Trophoblast cell (in vitro differentiated cells and primary cell): ENCODE results near the gene CHST11.
"Not testable (repeated sequence)": the region's sequence is repeated elsewhere in the genome, so short reads cannot be mapped to it uniquely, and the experiment has no call there.

Experiments
- DNase-seq, 2 donors: peaks; one replicate each; pipeline ENCODE4 v3.0.0-alpha.2; 2016
- H2AFZ ChIP-seq: 2 replicates; pipeline ENCODE4 v1.6.1; 2013; ENCODE audit warnings: low read length, moderate library complexity, mild to moderate bottlenecking; ENCODE audit not compliant: insufficient read depth, poor library complexity
- H2AK5ac ChIP-seq: 2 replicates; pipeline ENCODE4 v1.6.1; 2013; ENCODE audit warnings: mild to moderate bottlenecking, low read length
- H2BK120ac ChIP-seq: 2 replicates; pipeline ENCODE4 v1.6.1; 2013; ENCODE audit warnings: low read length, mild to moderate bottlenecking, moderate library complexity; ENCODE audit not compliant: insufficient read depth, poor library complexity
- H2BK12ac ChIP-seq: 2 replicates; pipeline ENCODE4 v1.6.1; 2013; ENCODE audit warnings: mild to moderate bottlenecking, low read length, moderate library complexity
- H2BK5ac ChIP-seq: 2 replicates; pipeline ENCODE4 v1.6.1; 2013; ENCODE audit warnings: low read length, low read depth, moderate library complexity, mild to moderate bottlenecking; ENCODE audit not compliant: poor library complexity
- H3K14ac ChIP-seq: 2 replicates; pipeline ENCODE4 v1.6.1; 2013; ENCODE audit warnings: mild to moderate bottlenecking, low read length
- H3K18ac ChIP-seq: 2 replicates; pipeline ENCODE4 v1.6.1; 2013; ENCODE audit warnings: mild to moderate bottlenecking, low read length
- H3K23ac ChIP-seq: 2 replicates; pipeline ENCODE4 v1.6.1; 2013; ENCODE audit warnings: low read length
- H3K27ac ChIP-seq: 2 replicates; pipeline ENCODE4 v1.5.1; 2013; ENCODE audit warnings: low read depth, mild to moderate bottlenecking, inconsistent platforms, low read length, moderate library complexity
- H3K27me3 ChIP-seq: 2 replicates; pipeline ENCODE4 v1.6.1; 2013; ENCODE audit warnings: inconsistent platforms, mild to moderate bottlenecking, low read length, moderate library complexity; ENCODE audit not compliant: insufficient read depth
- H3K36me3 ChIP-seq, 2 experiments: 1 replicate in 1 of 2; 2 replicates in 1 of 2; pipeline ENCODE4 v1.6.1; 2013; ENCODE audit warnings: low read length in 2 of 2, mild to moderate bottlenecking in 2 of 2, moderate library complexity in 1 of 2; ENCODE audit not compliant: insufficient read depth in 2 of 2, control insufficient read depth in 1 of 2
- H3K4ac ChIP-seq: 2 replicates; pipeline ENCODE4 v1.6.1; 2013; ENCODE audit warnings: low read depth, mild to moderate bottlenecking, low read length, moderate library complexity
- H3K4me1 ChIP-seq, 2 experiments: 1 replicate in 1 of 2; 2 replicates in 1 of 2; pipeline ENCODE4 v1.6.1; 2013; ENCODE audit warnings: low read length in 2 of 2, mild to moderate bottlenecking in 2 of 2, moderate library complexity in 1 of 2; ENCODE audit not compliant: insufficient read depth in 2 of 2, control insufficient read depth in 1 of 2
- H3K4me2 ChIP-seq: 2 replicates; pipeline ENCODE4 v1.6.1; 2013; ENCODE audit warnings: inconsistent platforms, mild to moderate bottlenecking, low read length, moderate library complexity
- H3K4me3 ChIP-seq: 2 replicates; pipeline ENCODE4 v1.5.1; 2013; ENCODE audit warnings: mild to moderate bottlenecking, low read depth, low read length, inconsistent platforms
- H3K79me1 ChIP-seq: one replicate; pipeline ENCODE4 v1.6.1; 2013; ENCODE audit warnings: low read length
- H3K79me2 ChIP-seq: 2 replicates; pipeline ENCODE4 v1.6.1; 2013; ENCODE audit warnings: low read length, mild to moderate bottlenecking; ENCODE audit not compliant: control insufficient read depth, insufficient read depth, poor library complexity
- H3K9ac ChIP-seq: 2 replicates; pipeline ENCODE4 v1.6.1; 2013; ENCODE audit warnings: mild to moderate bottlenecking, low read length
- H3K9me3 ChIP-seq: 2 replicates; pipeline ENCODE4 v1.6.1; 2013; ENCODE audit warnings: low read depth, mild to moderate bottlenecking, control low read depth, inconsistent platforms, low read length; ENCODE audit not compliant: insufficient read depth
- H4K12ac ChIP-seq: 2 replicates; pipeline ENCODE4 v1.6.1; 2013; ENCODE audit warnings: low read depth, mild to moderate bottlenecking, low read length, moderate library complexity
- H4K8ac ChIP-seq: 2 replicates; pipeline ENCODE4 v1.6.1; 2013; ENCODE audit warnings: low read depth, mild to moderate bottlenecking, low read length, moderate library complexity
- H4K91ac ChIP-seq: one replicate; pipeline ENCODE4 v1.6.1; 2013; ENCODE audit warnings: low read depth, mild to moderate bottlenecking, low read length, moderate library complexity
- WGBS: extraction: QIAGEN DNeasy Blood & Tissue Kit; methylation state at CpG from one replicate; pipeline ENCODE4 v1.1.7; 2013; ENCODE audit warnings: missing lambda C conversion rate; ENCODE audit not compliant: insufficient read length, insufficient coverage; ENCODE audit errors: extremely low coverage; 5-methylcytosine and 5-hydroxymethylcytosine counted together

The CHST11 gene

GRCh38 chr12:104743753-104744548 lies 287.2 kb downstream of the CHST11 start:
- no CpG with 5 or more reads among the region's 6 CpGs for WGBS
- not testable (repeated sequence) for H3K79me2 ChIP-seq

GRCh38 chr12:104746467-104747088 lies 289.8 kb downstream of the CHST11 start:
- H2AK5ac ChIP-seq: no peak overlapping the region
- H3K79me1 ChIP-seq: peaks cover 2% of the 10 kb centered on the region
- no peak overlapping the region for H2BK120ac ChIP-seq
- no peak overlapping the region for H3K9ac ChIP-seq
- no peak overlapping the region for H3K27ac ChIP-seq
- H3K36me3 ChIP-seq: no peaks in the 10 kb centered on the region
- H3K18ac ChIP-seq: no peak overlapping the region
- no peaks in the 10 kb centered on the region for H3K79me2 ChIP-seq
- no peak overlapping the region for H2BK12ac ChIP-seq
- H4K12ac ChIP-seq: no peak overlapping the region
- H2AFZ ChIP-seq: no peak overlapping the region
- no peak overlapping the region for H2BK5ac ChIP-seq
- DNase-seq: no peak
- no peaks in the 10 kb centered on the region for H3K27me3 ChIP-seq
- H3K23ac ChIP-seq: no peak overlapping the region
- no CpG with 5 or more reads among the region's 6 CpGs for WGBS
- H3K14ac ChIP-seq: no peak overlapping the region
- H3K9me3 ChIP-seq: no peaks in the 10 kb centered on the region
- no peak overlapping the region for H3K4me3 ChIP-seq
- H3K4ac ChIP-seq: no peak overlapping the region
- H3K4me2 ChIP-seq: no peak overlapping the region
- H4K91ac ChIP-seq: no peak overlapping the region
- no peak overlapping the region for H4K8ac ChIP-seq
- peaks cover 7 to 9% of the 10 kb centered on the region in 2 experiments for H3K4me1 ChIP-seq

More at GRCh38 chr12:104743753-104744548, 287.2 kb downstream of the CHST11 start:
- not testable (repeated sequence) for H3K9ac ChIP-seq, H2AK5ac ChIP-seq, H3K4me1 ChIP-seq, H3K18ac ChIP-seq, H3K4ac ChIP-seq, H2BK5ac ChIP-seq, H4K91ac ChIP-seq, H3K23ac ChIP-seq, H3K79me1 ChIP-seq, H3K27me3 ChIP-seq, H2AFZ ChIP-seq, H2BK120ac ChIP-seq, H4K8ac ChIP-seq, H3K36me3 ChIP-seq, H2BK12ac ChIP-seq, DNase-seq, H3K4me2 ChIP-seq, H3K9me3 ChIP-seq, H3K14ac ChIP-seq, H3K27ac ChIP-seq, H4K12ac ChIP-seq, H3K4me3 ChIP-seq

DNA sequence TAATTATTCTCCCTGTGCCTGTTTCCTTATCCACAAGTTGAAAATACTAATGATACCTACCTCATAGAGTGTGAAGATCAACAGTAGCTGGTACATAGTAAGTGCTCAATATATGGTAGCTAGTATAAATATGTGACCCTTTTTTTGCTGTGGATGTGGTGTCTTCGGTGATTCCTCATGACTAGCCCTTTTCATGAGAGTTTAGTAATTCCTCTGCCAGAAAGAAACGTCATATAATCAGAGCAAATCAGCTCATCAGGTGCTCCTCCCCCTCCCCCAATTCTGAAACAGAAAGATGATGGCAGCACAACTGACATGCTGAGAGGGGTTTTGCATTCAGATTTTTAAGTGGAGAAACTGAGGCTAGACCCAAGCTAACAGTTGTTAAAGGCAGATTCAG lies 290.6 kb downstream of the CHST11 start:
- Histone ChIP-seq H3K79me1 (peaks cover under 1% of the 10 kb centered on the region), H3K9ac (no peak overlapping the region), H3K4me3 (no peak overlapping the region), H4K8ac (no peak overlapping the region), H3K79me2 (no peaks in the 10 kb centered on the region), H2BK120ac (no peak overlapping the region), H3K27ac (no peak overlapping the region), H2BK5ac (no peak overlapping the region), H4K91ac (no peak overlapping the region), H3K14ac (no peak overlapping the region), H3K4ac (no peak overlapping the region), H2AFZ (no peak overlapping the region), H3K4me2 (no peak overlapping the region), H3K4me1 (peaks cover 7 to 8% of the 10 kb centered on the region in 2 experiments), H3K36me3 (no peaks in the 10 kb centered on the region), H3K23ac (no peak overlapping the region), H3K9me3 (no peaks in the 10 kb centered on the region), H2BK12ac (no peak overlapping the region), H2AK5ac (no peak overlapping the region), H3K18ac (no peak overlapping the region), H3K27me3 (no peaks in the 10 kb centered on the region), H4K12ac (no peak overlapping the region)
- WGBS: no CpG with 5 or more reads among the region's 2 CpGs
- no peak for DNase-seq

GRCh38 chr12:104747955-104748354 lies 291.2 kb downstream of the CHST11 start:
- no peak overlapping the region for H2BK5ac ChIP-seq
- H3K27me3 ChIP-seq: no peaks in the 10 kb centered on the region
- no peak overlapping the region for H4K8ac ChIP-seq
- DNase-seq: peak in 1 of 2 donors; percentile 12
- H2AK5ac ChIP-seq: no peak overlapping the region
- no CpG with 5 or more reads among the region's 8 CpGs for WGBS
- H3K4me1 ChIP-seq: peaks cover 7 to 8% of the 10 kb centered on the region in 2 experiments
- no peaks in the 10 kb centered on the region for H3K9me3 ChIP-seq
- no peak overlapping the region for H2BK120ac ChIP-seq
- no peaks in the 10 kb centered on the region for H3K79me2 ChIP-seq
- H3K79me1 ChIP-seq: no peaks in the 10 kb centered on the region
- no peaks in the 10 kb centered on the region for H3K36me3 ChIP-seq
- no peak overlapping the region for H3K9ac ChIP-seq
- H4K91ac ChIP-seq: no peak overlapping the region
- H3K4ac ChIP-seq: no peak overlapping the region
- no peak overlapping the region for H2AFZ ChIP-seq
- no peak overlapping the region for H3K18ac ChIP-seq
- H4K12ac ChIP-seq: no peak overlapping the region
- H2BK12ac ChIP-seq: no peak overlapping the region
- H3K4me3 ChIP-seq: no peak overlapping the region
- H3K27ac ChIP-seq: no peak overlapping the region
- H3K4me2 ChIP-seq: no peak overlapping the region
- H3K14ac ChIP-seq: no peak overlapping the region
- no peak overlapping the region for H3K23ac ChIP-seq
